Prostate gland (tissue), 2 donors: ENCODE measurements around the gene APBB1.

Experiments used
- POLR2A ChIP-seq: fragments of 450-650 bp; IDR thresholded peaks from one replicate; pipeline ENCODE4 v1.6.1; 2016; ENCODE audit warnings: antibody characterized with exemption, mild to moderate bottlenecking
- POLR2AphosphoS5 ChIP-seq: sonication (generic); formaldehyde crosslinking; IDR thresholded peaks from one replicate; pipeline ENCODE4 v1.6.1; 2017; ENCODE audit warnings: antibody characterized with exemption
- TF ChIP-seq, protein P1 (sequence below), 4 experiments: fragments of 200-600 bp in 2 of 4; fragments of 450-650 bp in 2 of 4; sonication (generic) in 2 of 4; IDR thresholded peaks; 1 replicate in 3 of 4; 2 replicates in 1 of 4; pipeline ENCODE4 v1.5.1; 2016 to 2019; ENCODE audit warnings: antibody characterized with exemption in 4 of 4, mild to moderate bottlenecking in 2 of 4, moderate library complexity in 2 of 4

GRCh38 chr11:6393989-6394670 is 24.8 kb downstream of the APBB1 start:
- TF ChIP-seq, protein P1, sequence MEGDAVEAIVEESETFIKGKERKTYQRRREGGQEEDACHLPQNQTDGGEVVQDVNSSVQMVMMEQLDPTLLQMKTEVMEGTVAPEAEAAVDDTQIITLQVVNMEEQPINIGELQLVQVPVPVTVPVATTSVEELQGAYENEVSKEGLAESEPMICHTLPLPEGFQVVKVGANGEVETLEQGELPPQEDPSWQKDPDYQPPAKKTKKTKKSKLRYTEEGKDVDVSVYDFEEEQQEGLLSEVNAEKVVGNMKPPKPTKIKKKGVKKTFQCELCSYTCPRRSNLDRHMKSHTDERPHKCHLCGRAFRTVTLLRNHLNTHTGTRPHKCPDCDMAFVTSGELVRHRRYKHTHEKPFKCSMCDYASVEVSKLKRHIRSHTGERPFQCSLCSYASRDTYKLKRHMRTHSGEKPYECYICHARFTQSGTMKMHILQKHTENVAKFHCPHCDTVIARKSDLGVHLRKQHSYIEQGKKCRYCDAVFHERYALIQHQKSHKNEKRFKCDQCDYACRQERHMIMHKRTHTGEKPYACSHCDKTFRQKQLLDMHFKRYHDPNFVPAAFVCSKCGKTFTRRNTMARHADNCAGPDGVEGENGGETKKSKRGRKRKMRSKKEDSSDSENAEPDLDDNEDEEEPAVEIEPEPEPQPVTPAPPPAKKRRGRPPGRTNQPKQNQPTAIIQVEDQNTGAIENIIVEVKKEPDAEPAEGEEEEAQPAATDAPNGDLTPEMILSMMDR (IDR thresholded peaks at IDR 0.05), result no peak
- TF ChIP-seq POLR2A (no peak), POLR2AphosphoS5 (no peak)
